Measurements from ENCODE around the gene UGGT1. TPM values are rescaled to one million over a fixed set of nuclear protein-coding genes. Genes with fewer than 3 reads are reported as not detected.

UGGT1 gene
- total RNA-seq, 2 experiments from 2014 or later: 33.2 to 59.5 TPM

DNA sequence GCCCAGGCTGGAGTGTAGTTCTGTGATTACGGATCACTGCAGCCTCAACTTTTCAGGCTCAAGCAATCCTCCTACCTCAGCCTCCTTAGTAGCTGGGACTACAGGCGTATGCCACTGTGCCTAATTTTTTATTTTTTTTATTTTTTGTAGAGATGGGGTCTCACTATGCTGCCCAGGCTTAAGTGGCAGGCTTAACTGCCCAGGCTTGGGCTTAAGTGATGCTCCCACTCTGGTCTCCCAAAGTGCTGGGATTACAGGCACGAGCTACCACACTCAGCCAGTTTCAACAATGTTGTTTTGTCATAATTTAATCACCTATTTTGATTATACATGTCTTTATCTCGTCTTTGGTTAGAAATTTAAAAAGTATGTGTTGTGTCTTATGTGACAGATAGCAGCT, 18.2 kb downstream of the UGGT1 start:
- CTCF ChIA-PET (ENCODE audit: unreplicated experiment): no interaction called here
- H3K36me3 ChIP-seq (ENCODE audit: insufficient read depth, low read length): peaks cover 73% of the 10 kb centered on the region
- TF ChIP-seq, protein P1, sequence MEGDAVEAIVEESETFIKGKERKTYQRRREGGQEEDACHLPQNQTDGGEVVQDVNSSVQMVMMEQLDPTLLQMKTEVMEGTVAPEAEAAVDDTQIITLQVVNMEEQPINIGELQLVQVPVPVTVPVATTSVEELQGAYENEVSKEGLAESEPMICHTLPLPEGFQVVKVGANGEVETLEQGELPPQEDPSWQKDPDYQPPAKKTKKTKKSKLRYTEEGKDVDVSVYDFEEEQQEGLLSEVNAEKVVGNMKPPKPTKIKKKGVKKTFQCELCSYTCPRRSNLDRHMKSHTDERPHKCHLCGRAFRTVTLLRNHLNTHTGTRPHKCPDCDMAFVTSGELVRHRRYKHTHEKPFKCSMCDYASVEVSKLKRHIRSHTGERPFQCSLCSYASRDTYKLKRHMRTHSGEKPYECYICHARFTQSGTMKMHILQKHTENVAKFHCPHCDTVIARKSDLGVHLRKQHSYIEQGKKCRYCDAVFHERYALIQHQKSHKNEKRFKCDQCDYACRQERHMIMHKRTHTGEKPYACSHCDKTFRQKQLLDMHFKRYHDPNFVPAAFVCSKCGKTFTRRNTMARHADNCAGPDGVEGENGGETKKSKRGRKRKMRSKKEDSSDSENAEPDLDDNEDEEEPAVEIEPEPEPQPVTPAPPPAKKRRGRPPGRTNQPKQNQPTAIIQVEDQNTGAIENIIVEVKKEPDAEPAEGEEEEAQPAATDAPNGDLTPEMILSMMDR (conservative IDR thresholded peaks at IDR 0.05; ENCODE audit: low read length): no peak
- no peak for TF ChIP-seq EZH2phosphoT487 (IDR thresholded peaks at IDR 0.05; ENCODE audit: borderline replicate concordance, low read depth, low read length)
- H4K20me1 ChIP-seq (ENCODE audit: insufficient read depth, low read length): 0 out of 2 replicates have a peak, but pooled peaks cover under 1% of the 10 kb centered on the region
- no peaks in the 10 kb centered on the region for H3K9me3 ChIP-seq (ENCODE audit: low read length)
- H3K4me3 ChIP-seq (ENCODE audit: low read depth, low read length, poor library complexity, severe bottlenecking): no peak overlapping the region
- no peaks in the 10 kb centered on the region for H3K9me2 ChIP-seq (ENCODE audit: insufficient read depth, low read length)
- H3K79me2 ChIP-seq (ENCODE audit: insufficient read depth, low read depth, low read length): peaks cover 10% of the 10 kb centered on the region; the same call in 1 of the 2 replicates
- H3K4me2 ChIP-seq (ENCODE audit: low read length): no peak overlapping the region
- no peak for DNase-seq (ENCODE audit: low spot score)
- no TSS peak for BruUV-seq (replicated peaks)
- POLR2A ChIA-PET: no interaction called here
- intact Hi-C loops (cut with micrococcal nuclease; ENCODE audit: unreplicated experiment): no loop called here
- H3K27ac ChIP-seq (ENCODE audit: low read depth, low read length, poor library complexity, severe bottlenecking): no peak overlapping the region
- no peak overlapping the region for H2AFZ ChIP-seq (ENCODE audit: low read length)
- no peaks in the 10 kb centered on the region for H3K4me1 ChIP-seq (ENCODE audit: insufficient read depth, low read length, poor library complexity, severe bottlenecking)

DNA sequence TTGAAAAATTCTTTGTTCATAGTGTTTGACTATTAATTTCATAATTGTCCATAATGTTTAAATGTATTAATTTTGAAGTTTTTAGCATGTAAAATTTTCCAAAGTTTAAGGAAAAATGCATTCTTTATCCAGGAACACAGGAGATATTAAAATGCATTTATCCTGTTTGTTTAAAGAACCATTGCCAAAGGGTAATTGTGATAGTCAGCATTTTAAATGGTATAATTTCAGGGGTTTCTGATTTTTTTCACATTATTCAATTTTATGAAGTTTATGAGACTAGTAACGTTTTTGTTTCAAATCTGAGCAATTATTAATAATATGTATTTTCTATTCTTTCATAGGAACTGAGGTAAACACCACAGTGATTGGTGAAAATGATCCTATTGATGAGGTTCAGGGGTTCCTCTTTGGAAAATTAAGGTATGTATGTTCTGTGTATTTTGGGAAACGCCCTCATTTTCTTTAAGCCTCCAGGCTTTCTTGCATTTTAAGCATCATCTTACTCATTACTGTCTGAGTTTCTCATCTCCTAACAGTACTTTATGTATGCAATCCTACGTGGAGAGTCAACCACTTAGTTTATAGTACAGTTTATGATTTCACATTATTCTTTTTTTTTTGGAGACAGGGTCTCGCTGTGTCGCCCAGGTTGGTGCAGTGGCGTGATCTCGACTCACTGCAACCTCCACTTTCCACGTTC, 25.1 kb downstream of the UGGT1 start:
- TF ChIP-seq, protein P1 (conservative IDR thresholded peaks at IDR 0.05; ENCODE audit: low read length): no peak
- no peak for TF ChIP-seq EZH2phosphoT487 (IDR thresholded peaks at IDR 0.05; ENCODE audit: borderline replicate concordance, low read depth, low read length)
- POLR2A ChIA-PET: interaction anchor here (0.6 to 1.0 kb wide), 6 partner anchors 9 to 1549 kb away, joined by 3 to 7 read pairs (median 4); no protein-coding TSS in a partner anchor
- H2AFZ ChIP-seq (ENCODE audit: low read length): no peak overlapping the region
- no peak overlapping the region for H3K4me2 ChIP-seq (ENCODE audit: low read length)
- BruUV-seq (replicated peaks): no TSS peak
- no peaks in the 10 kb centered on the region for H3K79me2 ChIP-seq (ENCODE audit: insufficient read depth, low read depth, low read length)
- H4K20me1 ChIP-seq (ENCODE audit: insufficient read depth, low read length): no peaks in the 10 kb centered on the region
- H3K9me2 ChIP-seq (ENCODE audit: insufficient read depth, low read length): no peaks in the 10 kb centered on the region
- no peaks in the 10 kb centered on the region for H3K4me1 ChIP-seq (ENCODE audit: insufficient read depth, low read length, poor library complexity, severe bottlenecking)
- DNase-seq (ENCODE audit: low spot score): no peak
- no peak overlapping the region for H3K4me3 ChIP-seq (ENCODE audit: low read depth, low read length, poor library complexity, severe bottlenecking)
- intact Hi-C loops (cut with micrococcal nuclease; ENCODE audit: unreplicated experiment): no loop called here
- no peaks in the 10 kb centered on the region for H3K9me3 ChIP-seq (ENCODE audit: low read length)
- H3K27ac ChIP-seq (ENCODE audit: low read depth, low read length, poor library complexity, severe bottlenecking): no peak overlapping the region
- CTCF ChIA-PET (ENCODE audit: unreplicated experiment): no interaction called here
- H3K36me3 ChIP-seq (ENCODE audit: insufficient read depth, low read length): peaks cover 87% of the 10 kb centered on the region

DNA sequence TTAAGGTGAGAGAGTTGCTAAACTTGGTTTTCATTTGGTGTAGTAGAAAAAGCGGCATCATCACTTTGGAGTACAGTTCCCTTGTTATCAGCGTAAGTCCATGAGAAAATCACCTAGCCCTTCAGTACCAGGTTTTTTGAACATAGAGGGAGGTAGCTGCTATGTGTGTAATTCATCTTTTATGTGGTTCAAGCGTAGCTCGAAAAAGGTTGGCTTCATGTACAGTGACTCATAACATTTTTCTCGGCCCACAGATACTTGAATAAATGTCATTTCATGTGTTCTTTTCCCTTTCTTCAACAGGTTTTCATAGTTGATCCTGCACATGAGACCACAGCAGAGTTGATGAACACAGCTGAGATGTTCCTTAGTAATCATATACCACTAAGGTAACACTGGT, 43.6 kb downstream of the UGGT1 start:
- TF ChIP-seq, protein P1 (conservative IDR thresholded peaks at IDR 0.05; ENCODE audit: low read length): no peak
- TF ChIP-seq EZH2phosphoT487 (IDR thresholded peaks at IDR 0.05; ENCODE audit: borderline replicate concordance, low read depth, low read length): no peak
- Histone ChIP-seq H3K4me3 (ENCODE audit: low read depth, low read length, poor library complexity, severe bottlenecking) (no peak overlapping the region), H3K4me2 (ENCODE audit: low read length) (no peak overlapping the region), H3K79me2 (ENCODE audit: insufficient read depth, low read depth, low read length) (no peaks in the 10 kb centered on the region), H3K9me3 (ENCODE audit: low read length) (no peaks in the 10 kb centered on the region), H3K27ac (ENCODE audit: low read depth, low read length, poor library complexity, severe bottlenecking) (no peak overlapping the region), H3K4me1 (ENCODE audit: insufficient read depth, low read length, poor library complexity, severe bottlenecking) (no peaks in the 10 kb centered on the region), H2AFZ (ENCODE audit: low read length) (no peak overlapping the region), H4K20me1 (ENCODE audit: insufficient read depth, low read length) (no peaks in the 10 kb centered on the region), H3K36me3 (ENCODE audit: insufficient read depth, low read length) (peaks cover 97% of the 10 kb centered on the region), H3K9me2 (ENCODE audit: insufficient read depth, low read length) (no peaks in the 10 kb centered on the region)
- CTCF ChIA-PET (ENCODE audit: unreplicated experiment): no interaction called here
- no TSS peak for BruUV-seq (replicated peaks)
- intact Hi-C loops (cut with micrococcal nuclease; ENCODE audit: unreplicated experiment): no loop called here
- DNase-seq (ENCODE audit: low spot score): no peak
- POLR2A ChIA-PET: interaction anchor here (0.5 to 1.0 kb wide), 5 partner anchors 9 to 677 kb away, joined by 3 to 5 read pairs (median 3); partner anchors contain the start of gene UGGT1

All from OCI-LY7 (cell line).